ENCODE results near the gene WDFY3. TPM values are rescaled to one million over a fixed set of nuclear protein-coding genes. Genes with fewer than 3 reads are reported as not detected.
"Not testable (repeated sequence)": the region's sequence is repeated elsewhere in the genome, so short reads cannot be mapped to it uniquely, and the experiment has no call there.

WDFY3 gene
- total RNA-seq, 1 donor from 2014 or later, result 109 TPM

- DNase-seq, result no peak
Observed at GRCh38 chr4:84852081-84852480, 114.4 kb downstream of the WDFY3 start.

GRCh38 chr4:84849051-84849640 is 117.3 kb downstream of the WDFY3 start:
- peak; percentile 5 for DNase-seq

GRCh38 chr4:84848432-84848831 is 118.1 kb downstream of the WDFY3 start:
- DNase-seq, result no peak

- DNase-seq, result no peak
Observed at GRCh38 chr4:84847978-84848377, 118.5 kb downstream of the WDFY3 start.

GRCh38 chr4:84846985-84847384 is 119.5 kb downstream of the WDFY3 start:
- DNase-seq, result no peak

GRCh38 chr4:84841435-84841834 is 125.1 kb downstream of the WDFY3 start:
- no peak for DNase-seq

- DNase-seq, result no peak
Observed at GRCh38 chr4:84837751-84838150, 128.7 kb downstream of the WDFY3 start.

- DNase-seq, result not testable (repeated sequence)
Observed at GRCh38 chr4:84829633-84830032, 136.9 kb downstream of the WDFY3 start.

- no peak for DNase-seq
Observed at GRCh38 chr4:84826681-84827080, 139.8 kb downstream of the WDFY3 start.

- peak; percentile 26 for DNase-seq
Observed at GRCh38 chr4:84825701-84826341, 140.7 kb downstream of the WDFY3 start.

GRCh38 chr4:84821064-84821463 is 145.4 kb downstream of the WDFY3 start:
- DNase-seq, result no peak

- no peak for DNase-seq
Observed at GRCh38 chr4:84814094-84814750, 152.3 kb downstream of the WDFY3 start.

GRCh38 chr4:84809946-84810345 is 156.5 kb downstream of the WDFY3 start:
- no peak for DNase-seq

- DNase-seq, result peak; percentile 31
Observed at GRCh38 chr4:84808332-84808731, 158.2 kb downstream of the WDFY3 start.

GRCh38 chr4:84806541-84806940 is 159.9 kb downstream of the WDFY3 start:
- not testable (repeated sequence) for DNase-seq

GRCh38 chr4:84804136-84804535 is 162.4 kb downstream of the WDFY3 start:
- peak; percentile 6 for DNase-seq

- no peak for DNase-seq
Observed at GRCh38 chr4:84803720-84804119, 162.8 kb downstream of the WDFY3 start.

- no peak for DNase-seq
Observed at GRCh38 chr4:84803116-84803515, 163.4 kb downstream of the WDFY3 start.

- DNase-seq, result no peak
Observed at GRCh38 chr4:84800256-84800655, 166.2 kb downstream of the WDFY3 start.

GRCh38 chr4:84799318-84799717 is 167.2 kb downstream of the WDFY3 start:
- DNase-seq, result no peak

- no peak for DNase-seq
Observed at GRCh38 chr4:84796394-84796793, 170.1 kb downstream of the WDFY3 start.

GRCh38 chr4:84792366-84793301 is 173.9 kb downstream of the WDFY3 start:
- peak; percentile 60 for DNase-seq
